ENCODE results near the gene UQCRFS1.

DNA sequence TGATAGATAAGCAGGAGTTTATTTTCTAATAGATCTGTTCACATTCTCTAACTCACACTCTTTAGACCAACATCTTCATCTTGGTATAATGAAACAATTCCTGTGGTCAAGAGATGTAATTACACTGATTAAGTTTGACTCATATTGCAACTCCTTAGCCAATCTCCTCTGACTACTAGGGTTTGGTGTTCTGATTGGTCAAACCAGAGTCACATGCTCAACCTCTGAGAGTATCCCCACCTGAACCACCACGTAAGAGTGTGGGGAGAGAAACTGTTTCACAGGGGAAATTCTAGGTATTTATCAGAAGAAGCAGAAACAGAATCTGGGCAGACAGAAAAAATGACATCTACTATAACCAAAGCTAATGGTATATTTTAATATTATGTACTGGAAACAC is 42.4 kb downstream of the UQCRFS1 start:
- no peak for TF ChIP-seq SMC3 (IDR thresholded peaks at IDR 0.05; ENCODE audit: low read depth, low read length)
- TF ChIP-seq, protein P1, sequence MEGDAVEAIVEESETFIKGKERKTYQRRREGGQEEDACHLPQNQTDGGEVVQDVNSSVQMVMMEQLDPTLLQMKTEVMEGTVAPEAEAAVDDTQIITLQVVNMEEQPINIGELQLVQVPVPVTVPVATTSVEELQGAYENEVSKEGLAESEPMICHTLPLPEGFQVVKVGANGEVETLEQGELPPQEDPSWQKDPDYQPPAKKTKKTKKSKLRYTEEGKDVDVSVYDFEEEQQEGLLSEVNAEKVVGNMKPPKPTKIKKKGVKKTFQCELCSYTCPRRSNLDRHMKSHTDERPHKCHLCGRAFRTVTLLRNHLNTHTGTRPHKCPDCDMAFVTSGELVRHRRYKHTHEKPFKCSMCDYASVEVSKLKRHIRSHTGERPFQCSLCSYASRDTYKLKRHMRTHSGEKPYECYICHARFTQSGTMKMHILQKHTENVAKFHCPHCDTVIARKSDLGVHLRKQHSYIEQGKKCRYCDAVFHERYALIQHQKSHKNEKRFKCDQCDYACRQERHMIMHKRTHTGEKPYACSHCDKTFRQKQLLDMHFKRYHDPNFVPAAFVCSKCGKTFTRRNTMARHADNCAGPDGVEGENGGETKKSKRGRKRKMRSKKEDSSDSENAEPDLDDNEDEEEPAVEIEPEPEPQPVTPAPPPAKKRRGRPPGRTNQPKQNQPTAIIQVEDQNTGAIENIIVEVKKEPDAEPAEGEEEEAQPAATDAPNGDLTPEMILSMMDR (IDR thresholded peaks at IDR 0.05), result no peak
- no peak for TF ChIP-seq RCOR1 (IDR thresholded peaks at IDR 0.05; ENCODE audit: low read length)
- no peak for TF ChIP-seq GABPA (IDR thresholded peaks at IDR 0.05; ENCODE audit: low read depth)
- no peak for TF ChIP-seq NRF1 (IDR thresholded peaks at IDR 0.05; ENCODE audit: low read depth, low read length)
- no peak for TF ChIP-seq JUND (IDR thresholded peaks at IDR 0.05)
- no peak for TF ChIP-seq ZBTB33 (IDR thresholded peaks at IDR 0.05; ENCODE audit: borderline replicate concordance, low read depth)
- TF ChIP-seq TCF12 (IDR thresholded peaks at IDR 0.05), result no peak
- TF ChIP-seq EP300 (IDR thresholded peaks at IDR 0.05; ENCODE audit: borderline replicate concordance in 1 of 2, low read depth in 1 of 2, low read length in 1 of 2), result no peak
- TF ChIP-seq TEAD4 (IDR thresholded peaks at IDR 0.05; ENCODE audit: borderline replicate concordance, insufficient read depth), result no peak
- TF ChIP-seq USF1 (IDR thresholded peaks at IDR 0.05; ENCODE audit: borderline replicate concordance, low read depth), result no peak
- TF ChIP-seq TAF1 (IDR thresholded peaks at IDR 0.05; ENCODE audit: borderline replicate concordance, low read depth, low read length), result no peak
